SIG-M5 (cell line): ENCODE measurements around the gene NEK8.
"Not testable (repeated sequence)": the region's sequence is repeated elsewhere in the genome, so short reads cannot be mapped to it uniquely, and the experiment has no call there.

Experiments used
- DNase-seq: peaks from one replicate; lab custom pipeline; 2025; lab: John Stamatoyannopoulos, UW

NEK8 gene

DNA sequence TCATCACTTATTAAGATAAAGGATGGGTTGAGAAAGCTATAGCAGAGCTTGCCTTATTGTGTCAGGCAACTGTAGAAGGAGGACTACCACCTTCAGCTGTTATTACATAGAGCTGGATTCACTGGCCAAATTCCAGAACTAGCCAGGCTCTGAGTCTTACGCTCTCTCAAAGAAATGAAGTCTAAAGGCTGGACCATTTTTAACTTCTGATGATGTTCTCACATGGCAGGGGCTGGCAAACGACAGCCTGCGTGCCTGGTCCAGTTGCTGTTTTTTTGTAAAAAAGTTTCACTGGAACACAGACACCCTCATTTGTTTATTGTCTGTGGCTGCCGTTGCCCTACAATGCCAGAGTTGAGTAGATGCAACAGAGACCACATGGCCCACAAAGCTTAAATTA, 36.5 kb downstream of the NEK8 start:
- no peak for DNase-seq

DNA sequence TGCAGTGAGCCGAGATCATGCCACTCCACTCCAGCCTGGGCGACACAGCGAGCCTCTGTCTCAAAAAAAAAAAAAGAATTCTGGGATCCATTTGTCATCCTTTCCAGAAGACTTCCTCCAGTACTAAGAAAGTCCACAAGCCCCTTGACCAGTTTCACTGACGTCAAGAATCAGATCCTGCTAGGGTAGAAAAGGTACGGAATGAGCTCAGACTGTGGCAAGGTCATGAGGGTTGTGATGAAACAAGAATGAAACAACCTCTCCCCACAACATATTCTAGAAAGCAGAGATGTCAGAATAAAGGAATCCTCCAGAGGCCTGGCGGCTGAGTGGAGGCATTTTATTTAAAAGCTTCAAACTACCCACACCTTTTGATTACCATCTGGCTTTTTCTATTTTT, 45.1 kb downstream of the NEK8 start:
- DNase-seq: no peak

DNA sequence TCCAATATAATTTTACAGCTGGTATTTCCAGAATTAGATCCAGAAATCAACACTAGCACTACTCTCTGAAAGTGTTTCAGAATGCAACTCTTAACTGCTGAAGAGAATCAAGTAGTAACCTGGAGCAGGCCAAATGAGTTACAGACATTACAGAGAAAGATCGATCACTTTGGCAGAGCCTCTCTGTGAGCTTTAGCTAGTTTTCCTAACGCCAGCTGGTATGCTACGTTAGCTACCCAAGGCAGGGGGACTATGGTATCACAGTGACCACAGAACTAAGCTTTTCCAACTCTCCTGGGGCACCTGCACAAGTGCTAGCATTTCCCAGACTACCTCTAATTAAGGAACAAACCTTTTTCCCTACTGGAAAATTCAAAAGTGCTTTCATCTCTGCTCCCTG, 45.6 kb downstream of the NEK8 start:
- DNase-seq: no peak

DNA sequence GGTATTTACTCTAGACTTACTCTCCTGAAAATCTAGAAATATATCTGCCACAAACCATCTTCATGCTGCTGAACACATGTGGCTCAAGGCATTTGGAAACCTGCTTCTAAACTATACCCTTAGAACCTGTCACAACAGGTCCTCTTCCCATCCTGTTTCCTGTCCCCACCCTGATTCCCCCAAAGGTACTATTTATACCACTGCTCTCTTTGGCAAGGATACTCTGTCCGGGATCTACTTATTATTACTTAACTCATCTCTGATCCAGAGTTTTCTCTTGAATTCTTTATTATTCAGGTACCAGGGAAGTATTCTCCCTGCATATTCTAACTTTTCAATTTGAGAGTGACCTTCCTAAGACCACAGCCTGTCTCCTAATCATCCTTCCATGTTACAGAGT, 48.6 kb downstream of the NEK8 start:
- no peak for DNase-seq

DNA sequence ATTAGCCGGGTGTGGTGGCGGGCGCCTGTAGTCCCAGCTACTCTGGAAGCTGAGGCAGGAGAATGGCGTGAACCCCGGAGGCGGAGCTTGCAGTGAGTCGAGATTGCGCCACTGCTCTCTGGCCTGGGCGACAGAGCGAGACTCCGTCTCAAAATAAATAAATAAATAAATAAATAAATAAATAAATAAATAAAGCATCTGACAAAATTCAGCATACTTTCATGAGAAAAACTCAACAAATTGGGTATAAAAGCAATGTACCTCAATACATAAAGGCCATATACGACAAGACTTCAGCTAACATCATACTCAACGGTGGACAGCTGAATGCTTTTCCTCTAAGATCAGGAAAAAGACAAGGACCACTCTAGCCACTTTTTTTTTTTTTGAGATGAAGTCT, 51.0 kb downstream of the NEK8 start:
- not testable (repeated sequence) for DNase-seq

DNA sequence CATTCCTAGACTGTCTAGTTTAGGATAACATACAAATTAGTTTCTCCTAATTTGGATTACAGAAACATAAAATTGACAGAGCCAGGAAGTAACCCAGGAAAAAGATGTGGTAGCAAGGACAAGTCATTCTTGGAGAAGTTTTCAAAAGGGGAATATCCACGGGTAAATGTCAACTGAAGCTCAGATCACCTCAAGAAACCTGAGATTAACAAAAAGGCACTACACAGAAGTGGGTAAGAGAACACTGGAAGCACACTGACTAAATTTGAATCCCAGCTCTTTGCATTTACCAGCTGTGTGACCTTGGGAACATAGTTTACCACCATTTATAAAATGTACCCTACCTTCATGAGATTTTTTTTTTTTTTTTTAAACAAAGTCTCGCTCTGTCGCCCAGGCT, 54.6 kb downstream of the NEK8 start:
- DNase-seq: no peak

DNA sequence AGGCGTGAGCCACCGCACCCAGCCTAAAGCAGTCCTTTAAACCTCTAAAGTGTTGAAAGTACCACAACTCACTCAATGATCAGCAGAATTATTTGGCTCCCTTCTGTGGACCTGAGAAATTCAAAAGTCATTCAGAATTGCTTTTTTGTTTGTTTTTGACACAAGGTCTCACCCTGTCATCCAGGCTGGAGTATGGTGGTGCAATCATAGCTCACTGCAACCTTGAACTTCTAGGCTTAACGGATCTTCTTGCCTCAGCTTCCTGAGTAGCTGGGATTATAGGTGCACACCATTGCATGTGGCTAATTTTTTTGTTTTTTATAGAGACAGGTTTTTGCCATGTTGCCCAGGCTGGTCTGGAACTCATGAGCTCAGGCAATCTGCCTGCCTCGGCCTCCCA, 59.5 kb downstream of the NEK8 start:
- no peak for DNase-seq
